Measurements from ENCODE around the gene RBM28. TPM values are rescaled to one million over a fixed set of nuclear protein-coding genes. Genes with fewer than 3 reads are reported as not detected.

Gene RBM28
- total RNA-seq, 2 donors from 2014 or later, result 13.8 to 29.7 TPM

DNA sequence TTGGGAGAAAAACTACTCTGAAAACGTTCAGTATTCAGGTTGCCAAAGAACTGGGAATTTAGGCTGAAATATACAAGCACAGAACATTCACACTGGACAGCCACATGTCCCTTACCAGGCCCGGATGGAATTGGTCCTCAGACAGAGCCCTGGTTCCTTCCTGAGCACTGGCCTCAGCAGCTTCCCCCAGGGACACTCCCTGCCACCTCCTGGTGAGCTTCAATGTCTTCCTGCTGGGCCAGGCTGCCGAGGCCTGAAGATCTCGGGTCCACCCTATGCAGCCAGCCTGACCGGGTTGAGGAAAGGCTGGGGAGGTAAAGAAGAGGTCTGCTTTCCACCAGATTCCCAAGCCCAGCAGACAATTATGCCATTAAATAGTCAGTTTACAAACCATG lies 77.8 kb downstream of the RBM28 start:
- H3K27ac ChIP-seq, result no peak overlapping the region

DNA sequence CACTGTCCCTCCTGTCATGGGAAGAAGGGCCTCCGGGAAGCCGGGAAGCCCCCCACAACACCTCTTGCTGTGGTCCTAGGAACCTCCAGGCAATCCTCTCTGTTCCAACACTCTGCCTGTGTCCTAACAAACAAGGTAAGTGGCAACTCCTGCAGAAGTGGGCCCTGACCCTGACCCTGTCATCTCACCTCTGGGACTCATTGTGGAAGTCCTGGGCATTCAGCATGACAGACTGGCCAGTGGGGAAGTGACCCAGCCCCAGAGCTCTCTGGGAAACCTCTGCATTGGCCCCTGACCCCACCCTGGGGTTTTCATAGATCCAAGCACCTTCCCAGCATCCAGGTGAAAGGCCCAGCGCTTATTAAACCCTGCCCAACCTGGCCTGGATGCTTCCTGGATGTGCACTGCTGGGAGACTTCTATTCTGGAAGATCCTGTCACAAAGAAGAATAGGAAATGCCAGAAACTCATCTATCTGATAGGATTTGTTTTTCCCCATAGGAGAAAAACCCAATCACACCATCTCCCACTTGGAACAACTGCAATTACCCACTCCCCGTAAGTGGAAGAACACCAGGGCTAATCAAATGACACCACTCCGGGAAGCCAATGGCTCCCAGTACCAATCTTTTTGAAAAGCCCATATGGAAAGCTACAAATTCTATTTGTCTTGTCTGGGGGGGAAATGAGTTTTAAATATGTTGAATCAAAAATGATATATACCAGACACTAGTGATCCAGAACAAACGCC lies 78.4 kb downstream of the RBM28 start:
- no peak for DNase-seq (ENCODE audit: low spot score)
- H3K36me3 ChIP-seq, result no peaks in the 10 kb centered on the region
- no peak overlapping the region for H3K4me3 ChIP-seq
- no peak overlapping the region for H3K27ac ChIP-seq
- no peaks in the 10 kb centered on the region for H3K4me1 ChIP-seq (replicated peaks)
- H3K27me3 ChIP-seq (replicated peaks; ENCODE audit: insufficient read depth), result no peaks in the 10 kb centered on the region
- TF ChIP-seq POLR2AphosphoS5 (IDR thresholded peaks at IDR 0.05), result no peak
- TF ChIP-seq, protein P1, sequence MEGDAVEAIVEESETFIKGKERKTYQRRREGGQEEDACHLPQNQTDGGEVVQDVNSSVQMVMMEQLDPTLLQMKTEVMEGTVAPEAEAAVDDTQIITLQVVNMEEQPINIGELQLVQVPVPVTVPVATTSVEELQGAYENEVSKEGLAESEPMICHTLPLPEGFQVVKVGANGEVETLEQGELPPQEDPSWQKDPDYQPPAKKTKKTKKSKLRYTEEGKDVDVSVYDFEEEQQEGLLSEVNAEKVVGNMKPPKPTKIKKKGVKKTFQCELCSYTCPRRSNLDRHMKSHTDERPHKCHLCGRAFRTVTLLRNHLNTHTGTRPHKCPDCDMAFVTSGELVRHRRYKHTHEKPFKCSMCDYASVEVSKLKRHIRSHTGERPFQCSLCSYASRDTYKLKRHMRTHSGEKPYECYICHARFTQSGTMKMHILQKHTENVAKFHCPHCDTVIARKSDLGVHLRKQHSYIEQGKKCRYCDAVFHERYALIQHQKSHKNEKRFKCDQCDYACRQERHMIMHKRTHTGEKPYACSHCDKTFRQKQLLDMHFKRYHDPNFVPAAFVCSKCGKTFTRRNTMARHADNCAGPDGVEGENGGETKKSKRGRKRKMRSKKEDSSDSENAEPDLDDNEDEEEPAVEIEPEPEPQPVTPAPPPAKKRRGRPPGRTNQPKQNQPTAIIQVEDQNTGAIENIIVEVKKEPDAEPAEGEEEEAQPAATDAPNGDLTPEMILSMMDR (IDR thresholded peaks at IDR 0.05), result no peak
- no peak for TF ChIP-seq POLR2A (IDR thresholded peaks at IDR 0.05)
- H3K9me3 ChIP-seq, result no peaks in the 10 kb centered on the region
- WGBS, result 96% methylated on average over 6 of the region's 6 CpGs
- intact Hi-C loops (cut with DNase I), result no loop called here

More for the DNA sequence above, 77.8 kb downstream of the RBM28 start:
- no peak for TF ChIP-seq POLR2AphosphoS5 (IDR thresholded peaks at IDR 0.05)
- no peak for TF ChIP-seq POLR2A (IDR thresholded peaks at IDR 0.05)
- TF ChIP-seq, protein P1 (IDR thresholded peaks at IDR 0.05), result no peak
- intact Hi-C loops (cut with DNase I), result no loop called here
- no peaks in the 10 kb centered on the region for H3K36me3 ChIP-seq
- no peaks in the 10 kb centered on the region for H3K27me3 ChIP-seq (replicated peaks; ENCODE audit: insufficient read depth)
- H3K9me3 ChIP-seq, result no peaks in the 10 kb centered on the region
- WGBS, result 64% methylated on average over 5 of the region's 5 CpGs
- H3K4me3 ChIP-seq, result no peak overlapping the region
- no peaks in the 10 kb centered on the region for H3K4me1 ChIP-seq (replicated peaks)
- no peak for DNase-seq (ENCODE audit: low spot score)

DNA sequence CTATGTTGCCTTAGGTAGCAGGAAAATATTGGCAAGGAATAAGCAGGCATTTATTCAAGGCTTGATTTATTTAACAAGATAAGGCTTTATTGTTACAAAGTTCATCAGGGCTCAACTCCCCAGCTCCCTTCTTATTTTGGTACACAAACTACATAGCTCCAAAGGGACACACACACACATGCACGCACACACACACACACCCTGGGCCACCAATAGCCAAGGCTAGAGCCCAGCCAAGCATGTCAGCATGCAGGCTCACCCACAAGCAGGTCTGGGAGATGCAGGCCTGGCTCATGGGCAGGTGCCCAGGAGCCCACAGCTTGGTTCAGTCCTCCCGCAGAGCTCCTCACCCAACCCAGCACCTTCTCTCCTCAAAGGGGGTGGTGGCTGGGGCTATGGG lies 79.2 kb downstream of the RBM28 start:
- no peaks in the 10 kb centered on the region for H3K9me3 ChIP-seq
- intact Hi-C loops (cut with DNase I), result no loop called here
- TF ChIP-seq POLR2AphosphoS5 (IDR thresholded peaks at IDR 0.05) (no peak), POLR2A (IDR thresholded peaks at IDR 0.05) (no peak)
- TF ChIP-seq, protein P1 (IDR thresholded peaks at IDR 0.05), result no peak
- H3K4me3 ChIP-seq, result no peak overlapping the region
- no peak overlapping the region for H3K27ac ChIP-seq
- WGBS, result 69% methylated on average over 2 of the region's 2 CpGs
- no peaks in the 10 kb centered on the region for H3K36me3 ChIP-seq
- H3K27me3 ChIP-seq (replicated peaks; ENCODE audit: insufficient read depth), result no peaks in the 10 kb centered on the region
- DNase-seq (ENCODE audit: low spot score), result no peak
- H3K4me1 ChIP-seq (replicated peaks), result peaks cover 1% of the 10 kb centered on the region

DNA sequence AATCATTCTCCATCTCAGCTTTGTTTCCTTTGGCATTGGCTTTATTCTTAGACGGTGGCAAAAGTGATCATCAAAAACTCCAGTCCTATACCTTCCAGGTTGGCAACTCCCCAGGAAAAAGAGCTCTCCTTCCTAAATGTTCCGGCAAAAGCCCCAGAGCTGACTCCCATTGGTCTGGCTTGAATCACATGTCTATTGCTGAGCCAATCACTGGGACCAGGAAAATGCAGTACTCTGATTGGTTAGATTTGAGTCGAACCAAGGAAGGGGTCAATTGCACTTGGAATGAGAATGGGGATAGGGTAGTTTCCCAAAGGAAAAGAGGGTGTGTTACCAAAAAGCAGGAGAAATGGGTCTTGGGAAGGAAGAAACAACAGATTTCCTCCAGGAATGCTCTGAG lies 80.3 kb downstream of the RBM28 start:
- intact Hi-C loops (cut with DNase I), result no loop called here
- Histone ChIP-seq H3K4me1 (replicated peaks) (peaks cover 4% of the 10 kb centered on the region), H3K27ac (no peak overlapping the region), H3K27me3 (replicated peaks; ENCODE audit: insufficient read depth) (no peaks in the 10 kb centered on the region), H3K9me3 (no peaks in the 10 kb centered on the region), H3K36me3 (no peaks in the 10 kb centered on the region), H3K4me3 (no peak overlapping the region)
- DNase-seq (ENCODE audit: low spot score), result no peak
- WGBS, result 73% methylated on average over 3 of the region's 3 CpGs
- no peak for TF ChIP-seq POLR2A (IDR thresholded peaks at IDR 0.05)
- TF ChIP-seq, protein P1 (IDR thresholded peaks at IDR 0.05), result no peak
